ENCODE data around the gene RAB6C.
"Not testable (repeated sequence)": the region's sequence is repeated elsewhere in the genome, so short reads cannot be mapped to it uniquely, and the experiment has no call there.

The RAB6C gene

DNA sequence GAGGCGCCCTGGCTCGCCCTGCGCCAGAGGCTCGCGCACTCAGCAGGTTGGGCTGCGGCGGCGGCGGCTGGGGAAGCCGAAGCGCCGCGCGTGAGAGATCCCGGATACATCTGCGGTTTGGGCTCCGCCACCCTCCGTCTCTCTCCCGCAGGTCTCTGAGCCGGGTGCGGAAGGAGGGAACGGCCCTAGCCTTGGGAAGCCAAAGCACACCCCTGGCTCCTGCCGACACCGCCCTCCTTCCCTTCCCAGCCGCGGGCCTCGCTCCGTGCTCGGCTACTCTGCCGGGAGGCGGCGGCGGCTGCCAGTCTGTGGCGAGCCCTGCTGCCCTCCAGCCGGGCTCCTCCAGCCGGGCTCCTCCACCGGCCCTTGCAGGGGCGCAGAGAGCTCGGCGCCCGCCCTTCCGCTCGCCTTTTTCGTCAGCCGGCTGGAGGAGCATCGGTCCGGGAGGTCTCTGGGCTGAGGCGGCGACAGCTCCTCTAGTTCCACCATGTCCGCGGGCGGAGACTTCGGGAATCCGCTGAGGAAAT, at the start of gene RAB6C:
RAB6C (plus strand) TSS at position 38 of the 527 bp plus-strand sequence; CDS start at position 488, 450 bp downstream.
- DNase-seq, result peak; percentile 2

DNA sequence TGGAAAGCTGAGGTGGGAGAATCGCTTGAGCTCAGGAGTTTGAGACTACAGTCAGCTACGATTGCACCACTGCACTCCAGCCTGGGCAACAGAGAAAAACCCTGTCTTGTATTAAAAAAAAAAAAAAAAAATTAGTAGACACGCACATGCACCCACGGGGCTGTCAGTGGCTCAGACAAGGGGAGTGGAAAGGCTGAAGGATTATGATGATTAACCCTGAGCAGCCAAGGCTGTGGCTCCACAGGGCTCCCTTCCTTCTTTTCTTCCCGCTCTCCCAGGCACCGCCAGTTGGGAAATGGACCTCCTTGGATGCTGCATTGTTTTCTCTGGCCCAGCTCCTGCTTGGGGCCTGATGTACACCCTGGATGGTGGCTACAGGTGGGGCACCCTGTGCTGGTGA, 49.0 kb upstream of the RAB6C start:
- DNase-seq, result no peak

DNA sequence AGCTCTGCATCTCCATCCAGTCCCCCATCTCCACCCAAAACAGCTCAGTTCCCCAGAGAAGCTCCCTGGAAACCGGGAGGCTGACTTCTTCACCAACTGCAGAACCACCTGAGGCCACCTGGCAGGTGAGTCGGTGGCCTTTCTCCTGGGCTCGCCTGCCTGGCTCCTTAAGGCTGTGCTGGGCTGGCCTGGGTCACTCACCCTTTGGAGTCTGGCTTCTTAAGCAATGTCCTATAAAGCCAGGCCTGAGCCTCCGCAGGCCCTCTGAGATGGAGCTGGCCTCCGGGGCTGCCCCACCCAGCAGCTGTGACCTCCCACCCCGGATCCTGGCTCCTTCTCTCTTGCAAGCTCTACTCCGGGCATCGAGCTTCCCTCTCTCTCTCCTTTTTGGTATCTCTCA, 46.1 kb upstream of the RAB6C start:
- DNase-seq, result not testable (repeated sequence)

DNA sequence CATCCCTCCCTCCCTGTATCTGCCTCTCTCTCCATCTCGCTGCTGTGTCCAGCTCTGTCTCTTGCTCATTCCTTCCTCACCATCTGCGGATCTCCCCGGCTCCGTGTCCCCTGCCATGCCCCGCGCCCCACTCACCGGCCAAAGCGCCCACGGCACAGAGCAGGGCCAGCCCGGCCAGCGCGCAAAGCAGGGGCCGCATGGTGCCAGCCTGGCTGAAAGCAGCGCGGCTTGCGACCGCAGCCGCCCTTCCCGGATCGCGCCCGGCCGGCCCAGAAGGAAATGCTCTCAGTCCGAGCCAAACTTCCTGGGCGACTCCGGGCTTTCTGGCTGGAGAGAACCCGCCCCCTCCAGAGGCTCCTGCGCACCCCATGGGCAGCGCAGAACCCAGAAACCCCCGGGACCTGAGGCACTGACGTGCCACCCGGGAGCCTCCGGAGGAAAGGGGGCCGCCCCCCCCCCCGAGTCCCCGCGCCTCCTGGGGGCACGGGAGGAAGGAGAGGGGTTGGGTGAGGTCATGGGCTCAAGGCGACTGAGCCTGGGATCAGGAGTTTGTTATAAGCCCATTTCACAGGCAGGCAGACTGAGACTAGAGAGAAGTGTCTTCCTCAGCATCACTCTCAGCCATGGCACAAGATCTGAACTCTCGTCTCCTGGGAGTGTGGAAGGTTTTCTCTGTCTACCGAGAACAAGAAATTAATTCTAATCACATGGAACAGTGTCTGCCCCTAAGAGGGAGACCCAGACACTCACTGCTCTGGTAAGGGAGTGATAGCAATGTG, 45.2 kb upstream of the RAB6C start:
- no peak for DNase-seq

DNA sequence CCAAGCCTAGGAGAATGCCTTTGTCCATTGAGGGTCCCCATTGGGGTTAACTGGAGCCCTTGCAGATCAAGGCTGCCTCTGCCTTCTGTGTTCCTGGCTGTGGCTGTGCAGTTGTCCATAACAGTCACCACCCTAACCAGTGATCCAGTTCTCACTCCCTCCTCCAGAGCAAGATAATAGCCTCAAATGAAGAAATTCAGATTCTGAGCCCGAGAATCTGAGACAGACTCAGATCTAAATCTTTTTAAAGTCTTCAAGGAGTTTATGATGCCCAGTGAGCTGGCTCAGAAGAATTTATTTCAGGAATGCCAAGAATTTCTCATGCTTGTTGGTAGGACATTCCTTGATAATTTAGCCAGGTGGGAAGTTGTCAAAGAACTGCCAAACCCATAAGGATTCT, 44.3 kb upstream of the RAB6C start:
- no peak for DNase-seq

DNA sequence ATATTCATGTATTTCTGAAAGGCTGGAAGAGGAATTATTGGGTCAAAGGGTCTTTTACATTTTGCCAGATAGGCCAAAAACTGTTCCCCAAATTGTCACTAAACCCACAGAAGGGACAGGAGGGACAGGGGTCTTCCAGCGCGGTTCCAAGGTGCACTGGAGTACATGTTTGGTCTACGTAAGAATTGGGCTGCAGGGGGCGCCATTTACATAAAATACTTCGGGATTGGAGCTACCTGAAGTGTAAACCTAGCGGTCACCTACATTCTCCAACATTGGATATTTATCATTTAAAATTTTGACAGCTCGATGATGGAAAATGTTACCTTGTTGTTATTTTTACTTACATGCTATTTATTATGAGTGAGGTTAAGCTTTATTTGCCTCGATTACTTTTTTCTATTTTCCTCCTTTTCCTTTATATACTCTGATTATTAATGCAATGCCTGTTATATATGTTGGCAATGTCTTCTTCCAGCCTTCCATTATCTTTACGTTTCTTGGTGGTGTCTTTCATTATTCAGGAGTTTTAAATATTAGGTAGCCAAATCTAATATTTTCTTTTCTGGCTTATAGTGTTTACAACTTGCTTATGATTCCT, 43.0 kb upstream of the RAB6C start:
- peak; percentile 54 for DNase-seq

DNA sequence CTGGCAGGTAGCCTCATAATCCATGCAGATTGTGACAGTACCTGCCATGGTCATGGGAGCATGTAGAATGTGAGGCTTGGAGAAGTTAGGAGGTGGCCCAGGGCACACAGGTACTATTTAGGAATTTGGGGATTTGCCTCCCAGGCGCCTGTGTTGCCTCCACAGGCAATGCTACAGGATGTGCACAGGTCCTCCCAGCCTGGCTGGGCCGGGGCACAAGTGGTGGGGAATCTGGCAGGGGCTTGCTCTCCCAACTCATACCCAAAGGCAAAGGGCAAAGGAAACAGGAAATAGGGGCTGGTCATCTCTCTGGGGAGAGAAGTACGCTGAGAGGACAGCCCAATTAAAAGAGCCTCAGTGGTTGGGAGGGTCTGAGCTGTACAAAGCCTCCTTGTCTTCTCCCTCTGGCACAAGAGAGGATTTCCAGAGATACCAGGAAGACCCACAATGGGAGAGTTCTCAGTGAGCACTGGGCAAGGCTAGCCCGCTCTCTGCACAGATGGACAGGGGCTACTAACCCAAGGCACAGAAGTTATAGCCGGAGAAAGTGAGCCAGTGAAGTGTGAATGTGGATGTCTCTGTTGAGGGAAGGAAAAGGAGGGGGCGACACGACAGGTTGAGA, 40.5 kb upstream of the RAB6C start:
- not testable (repeated sequence) for DNase-seq

DNA sequence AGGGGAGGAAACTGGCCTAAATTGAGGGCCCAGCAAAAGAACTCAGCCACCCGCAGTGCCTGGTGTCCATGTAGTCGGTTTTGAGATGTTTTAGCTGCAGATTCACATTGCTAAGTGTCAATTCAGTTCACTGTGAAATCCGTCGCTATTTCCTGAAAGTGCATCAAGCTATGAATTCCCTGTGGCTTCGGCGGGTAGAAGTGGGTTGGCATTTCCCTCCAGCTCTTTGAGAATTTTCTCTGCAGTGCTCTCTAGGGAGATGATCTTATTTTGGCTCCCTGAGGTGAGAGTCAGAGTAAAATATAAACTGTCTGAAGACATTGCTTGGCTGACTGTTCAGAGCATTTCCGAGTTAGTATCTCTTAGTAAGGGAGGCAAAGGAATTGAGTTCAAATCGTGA, 36.0 kb upstream of the RAB6C start:
- DNase-seq, result not testable (repeated sequence)

DNA sequence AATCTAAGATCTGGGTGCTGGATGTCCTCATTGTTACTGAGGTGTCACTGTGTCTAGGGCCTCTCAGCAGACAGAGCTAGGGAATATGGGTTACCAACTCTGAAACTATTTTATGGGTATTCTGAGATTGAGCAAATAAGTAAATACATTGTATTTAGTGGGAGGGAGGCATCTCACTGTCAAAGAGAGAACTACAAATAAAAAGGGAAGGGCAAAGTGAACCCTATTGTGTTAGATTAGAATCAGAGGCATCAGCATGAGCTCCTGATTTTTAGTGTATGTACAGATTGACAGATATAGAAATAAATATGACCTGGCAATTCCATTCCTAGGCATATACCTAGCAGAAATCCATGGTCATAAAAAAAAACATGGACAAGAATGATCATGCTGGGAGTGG, 33.9 kb upstream of the RAB6C start:
- no peak for DNase-seq

DNA sequence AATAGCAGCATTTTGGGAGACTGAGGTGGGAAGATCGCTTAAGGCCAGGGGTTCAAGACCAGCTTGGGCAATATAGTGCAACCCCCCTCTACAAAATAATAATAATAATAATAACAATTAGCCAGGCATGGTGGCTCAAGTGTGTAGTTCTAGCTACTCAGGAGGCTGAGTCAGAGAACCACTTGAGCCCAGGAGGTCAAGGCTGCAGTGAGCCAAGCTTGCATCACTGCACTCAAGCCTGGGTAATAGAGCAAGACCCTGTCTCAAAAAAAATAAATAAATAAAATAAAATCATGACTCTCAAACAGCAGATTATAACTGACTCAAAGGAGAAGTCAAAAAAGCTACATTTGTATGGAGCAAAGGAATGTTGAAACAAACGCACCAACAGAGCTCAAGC, 31.8 kb upstream of the RAB6C start:
- not testable (repeated sequence) for DNase-seq

DNA sequence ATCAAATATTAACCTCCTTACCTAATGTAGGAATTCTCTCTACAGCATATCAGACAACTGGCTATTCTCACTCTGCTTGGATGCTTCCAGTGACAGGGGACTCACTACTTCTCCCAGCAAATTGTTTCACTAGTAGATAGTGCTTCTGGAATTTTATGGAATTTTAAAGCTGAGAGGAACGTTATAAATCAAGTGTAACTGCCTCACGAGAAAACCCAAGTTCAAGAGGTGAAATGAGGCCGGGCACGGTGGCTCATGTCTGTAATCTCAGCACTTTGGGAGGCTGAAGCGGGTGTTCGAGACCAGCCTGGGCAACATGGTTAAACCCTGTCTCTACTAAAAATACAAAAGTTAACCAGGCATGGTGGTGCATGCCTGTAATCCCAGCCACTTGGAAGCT, 23.3 kb upstream of the RAB6C start:
- not testable (repeated sequence) for DNase-seq

DNA sequence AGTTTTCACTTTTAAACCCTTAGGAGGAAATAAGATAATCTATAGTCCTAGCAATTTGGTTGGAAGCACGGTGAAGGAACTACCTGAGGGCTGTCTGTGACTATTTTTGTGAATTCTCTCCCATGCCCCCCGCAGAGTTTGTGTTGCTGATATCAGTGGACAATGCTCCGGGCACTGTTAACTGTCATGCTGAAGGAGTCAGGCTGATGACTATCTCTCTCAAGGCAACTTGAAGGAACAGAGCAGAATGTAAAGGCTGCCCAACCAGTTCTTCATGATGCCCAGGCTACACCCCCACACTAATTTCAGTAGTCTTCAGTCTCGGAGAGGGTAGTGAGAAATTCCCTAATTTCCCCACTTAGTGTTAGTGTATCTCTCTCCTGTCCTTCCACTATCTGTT, 21.6 kb upstream of the RAB6C start:
- DNase-seq, result no peak

DNA sequence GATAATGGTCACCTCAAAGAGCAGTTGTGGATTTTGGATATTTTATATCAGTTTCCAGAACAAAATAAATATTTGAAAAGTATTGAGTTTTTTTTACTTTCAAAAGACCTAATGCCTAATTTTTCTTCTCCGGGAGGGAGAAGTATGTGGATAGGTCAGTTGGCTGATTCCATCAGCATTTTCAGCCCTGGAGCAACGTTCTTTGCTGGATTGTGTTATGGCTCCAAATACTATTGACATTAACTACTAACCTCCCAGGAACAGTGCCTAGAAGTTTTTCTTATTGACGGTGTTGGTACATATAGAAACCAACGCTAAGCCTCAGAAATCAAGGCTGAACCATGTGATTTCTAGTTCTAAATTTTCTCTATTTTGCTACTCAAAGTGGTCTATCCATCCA, 20.7 kb upstream of the RAB6C start:
- not testable (repeated sequence) for DNase-seq

DNA sequence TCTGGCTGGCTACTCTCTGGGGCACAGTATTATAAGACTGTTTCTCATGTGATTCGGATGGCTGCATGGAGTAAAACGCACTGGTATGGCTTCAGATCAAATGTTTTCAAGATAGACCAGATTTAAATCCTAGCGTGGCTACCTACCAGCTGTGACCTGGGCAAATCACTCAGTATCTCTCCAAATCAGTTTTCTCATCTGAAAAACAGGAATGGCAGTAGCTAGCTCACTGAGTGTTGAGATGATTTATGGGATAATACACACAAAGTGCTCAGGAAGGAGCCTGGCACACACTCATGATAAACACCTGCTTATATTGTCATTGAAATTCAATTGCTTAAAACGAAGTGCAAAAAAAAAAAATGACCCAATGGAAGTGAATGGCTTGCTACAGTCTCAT, 10.9 kb upstream of the RAB6C start:
- not testable (repeated sequence) for DNase-seq

DNA sequence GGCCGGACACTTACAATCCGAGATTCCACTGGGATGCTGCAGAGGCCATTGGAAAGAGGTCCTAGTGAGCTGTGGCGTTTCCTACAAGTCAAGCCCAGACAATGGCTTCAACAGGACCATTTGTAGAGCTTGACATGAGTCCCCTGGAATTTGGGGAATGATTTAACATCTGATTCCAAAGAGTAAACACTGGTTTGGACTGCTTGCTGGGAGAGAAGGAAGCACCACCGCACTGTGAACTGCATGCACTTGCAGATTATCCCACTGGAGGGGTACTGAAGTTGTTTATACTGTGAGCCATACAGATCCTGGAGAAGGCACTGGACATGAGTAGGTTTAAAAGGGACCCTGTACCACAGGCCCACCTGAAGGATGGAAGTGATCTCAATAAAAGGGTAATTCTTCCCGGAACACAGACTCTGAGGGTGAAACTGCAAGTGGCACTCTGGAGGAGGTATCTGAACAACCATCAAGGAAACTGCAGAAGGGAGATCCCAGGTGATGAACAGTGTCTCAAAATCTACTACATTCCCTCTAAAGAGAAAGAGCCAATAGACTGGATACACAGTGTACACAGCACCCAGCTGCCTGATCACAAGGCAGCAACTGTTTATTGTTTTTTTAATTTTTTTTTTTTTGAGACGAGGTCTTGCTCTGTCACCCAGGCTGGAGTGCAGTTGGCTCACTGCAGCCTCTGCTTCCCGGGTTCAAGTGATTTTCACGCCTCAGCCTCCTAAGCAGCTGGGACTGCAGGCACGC, 4.3 kb upstream of the RAB6C start:
- no peak for DNase-seq

DNA sequence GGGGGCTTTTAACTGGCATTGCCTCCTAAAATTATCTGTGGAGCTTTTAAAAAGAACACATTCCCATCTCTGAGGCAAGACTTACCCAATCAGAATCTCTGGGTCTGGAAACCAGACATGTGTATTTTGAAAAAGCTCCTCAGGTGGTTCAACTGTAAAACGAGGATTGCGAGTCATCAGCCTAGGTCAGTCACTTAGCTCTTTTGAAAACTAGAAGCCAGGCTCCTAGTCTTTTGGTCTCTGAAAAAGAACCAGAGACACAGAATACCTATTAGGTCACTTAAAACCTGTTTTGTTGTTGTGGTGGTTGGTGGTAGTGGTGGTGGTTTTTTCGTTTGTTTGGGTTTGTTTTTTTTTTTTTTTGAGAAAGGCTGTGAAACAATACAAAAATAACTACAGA, 2.5 kb upstream of the RAB6C start:
- DNase-seq, result not testable (repeated sequence)

DNA sequence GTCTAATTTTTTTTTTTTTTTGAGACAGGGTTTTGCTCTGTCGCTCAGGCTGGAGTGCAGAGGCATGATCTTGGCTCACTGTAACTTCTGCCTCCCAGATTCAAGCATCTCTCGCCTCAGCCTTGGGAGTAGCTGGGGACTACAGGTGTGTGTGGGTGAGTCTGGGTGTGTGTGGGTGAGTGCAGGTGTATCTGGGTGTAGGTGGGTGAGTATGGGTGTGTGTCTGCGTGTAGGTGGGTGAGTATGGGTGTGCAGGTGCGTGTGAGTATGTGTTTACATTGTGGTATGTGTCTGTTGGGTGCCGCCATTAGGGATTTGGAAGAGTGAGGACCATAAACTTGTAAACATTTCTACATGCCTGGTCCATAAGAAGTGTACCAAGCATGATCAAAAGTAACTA, 1.5 kb upstream of the RAB6C start:
- no peak for DNase-seq

DNA sequence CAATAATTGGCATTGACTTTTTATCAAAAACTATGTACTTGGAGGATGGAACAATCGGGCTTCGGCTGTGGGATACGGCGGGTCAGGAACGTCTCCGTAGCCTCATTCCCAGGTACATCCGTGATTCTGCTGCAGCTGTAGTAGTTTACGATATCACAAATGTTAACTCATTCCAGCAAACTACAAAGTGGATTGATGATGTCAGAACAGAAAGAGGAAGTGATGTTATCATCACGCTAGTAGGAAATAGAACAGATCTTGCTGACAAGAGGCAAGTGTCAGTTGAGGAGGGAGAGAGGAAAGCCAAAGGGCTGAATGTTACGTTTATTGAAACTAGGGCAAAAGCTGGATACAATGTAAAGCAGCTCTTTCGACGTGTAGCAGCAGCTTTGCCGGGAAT, 780 bp downstream of the RAB6C start:
- peak; percentile 24 for DNase-seq

DNA sequence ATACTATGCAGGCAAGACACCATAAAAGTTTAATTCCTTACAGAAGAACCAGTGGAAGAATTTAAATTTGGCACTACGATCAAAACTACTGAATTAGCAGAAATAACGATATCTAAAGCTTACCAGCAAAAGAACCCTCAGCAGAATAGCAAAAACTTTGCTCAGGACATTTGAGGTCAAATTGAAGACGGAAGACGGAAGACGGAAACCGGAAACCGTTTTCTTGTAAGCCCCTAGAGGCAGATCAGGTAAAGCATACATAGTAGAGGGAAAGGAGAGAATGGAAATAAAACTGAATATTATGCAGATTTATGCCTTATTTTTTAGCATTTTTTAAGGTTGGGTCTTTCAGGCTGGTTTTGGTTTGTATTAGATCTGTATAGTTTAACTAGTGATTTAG, 2.2 kb downstream of the RAB6C start:
- not testable (repeated sequence) for DNase-seq

DNA sequence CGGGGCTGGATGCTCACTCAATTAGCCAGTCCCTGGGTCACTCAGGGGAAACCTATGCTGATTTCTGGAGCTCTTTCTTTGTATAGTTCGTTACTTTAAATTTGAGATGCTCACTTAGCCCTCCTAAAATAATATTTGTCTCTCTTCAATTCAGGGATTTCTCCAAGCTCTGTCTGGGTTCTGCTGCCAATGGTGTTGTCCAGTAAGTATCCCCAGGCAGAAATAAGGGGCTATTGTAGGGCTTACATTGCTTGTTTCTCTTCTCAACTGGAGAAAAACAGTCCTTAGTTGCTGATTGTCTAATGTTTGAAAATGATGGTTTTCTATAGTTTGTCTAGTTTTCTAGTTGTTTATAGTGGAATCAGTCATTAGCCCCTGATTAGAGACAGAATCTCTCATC, 5.0 kb downstream of the RAB6C start:
- no peak for DNase-seq

DNA sequence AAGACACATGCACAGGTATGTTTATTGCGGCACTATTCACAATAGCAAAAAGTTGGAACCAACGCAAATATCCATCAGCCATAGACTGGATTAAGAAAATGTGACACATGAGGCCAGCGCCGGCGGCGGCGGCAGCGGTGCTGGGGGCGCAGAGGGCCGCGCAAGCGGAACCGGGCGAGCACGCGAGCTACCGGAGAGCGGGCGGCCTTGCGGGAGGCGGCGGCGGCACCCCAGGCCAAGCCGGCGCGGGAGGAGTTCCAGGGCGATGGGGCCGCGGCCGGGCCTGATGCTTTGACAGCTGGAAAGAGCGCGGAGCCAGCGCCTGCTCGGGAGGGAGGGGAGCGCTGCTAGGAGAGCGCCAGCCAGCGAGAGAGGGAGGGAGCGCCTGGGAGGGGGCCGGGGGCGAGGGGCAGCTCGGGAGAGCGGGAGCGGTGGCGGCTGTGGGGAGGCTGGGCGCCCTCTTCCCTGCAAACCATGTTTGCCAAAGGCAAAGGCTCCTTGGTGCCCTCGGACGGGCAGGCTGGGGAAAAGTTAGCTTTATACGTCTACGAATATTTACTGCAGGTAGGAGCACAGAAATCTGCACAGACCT, 13.0 kb downstream of the RAB6C start:
- DNase-seq, result not testable (repeated sequence)

DNA sequence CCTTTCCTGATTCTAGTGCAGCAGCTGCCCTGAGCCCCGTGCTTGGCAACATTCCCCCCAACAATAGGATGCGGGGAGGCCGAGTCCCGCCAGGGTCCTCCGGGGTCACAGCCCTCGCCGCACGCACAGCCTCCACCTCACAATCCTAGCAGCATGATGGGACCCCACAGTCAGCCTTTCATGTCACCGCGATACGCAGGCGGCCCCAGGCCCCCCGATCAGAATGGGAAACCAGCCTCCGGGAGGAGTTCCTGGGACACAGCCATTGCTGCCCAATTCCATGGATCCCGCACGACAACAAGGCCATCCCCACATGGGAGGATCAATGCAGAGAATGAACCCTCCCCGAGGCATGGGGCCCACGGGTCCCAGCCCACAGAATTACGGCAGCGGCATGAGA, 13.7 kb downstream of the RAB6C start:
- DNase-seq, result not testable (repeated sequence)
